ENCODE results near the gene TRIM25.

Gene TRIM25

GRCh38 chr17:56909742-56910508, 3.9 kb downstream of the TRIM25 start:
- H2BK15ac ChIP-seq (ENCODE audit: low read length): no peak overlapping the region
- no peak for DNase-seq (ENCODE audit: low spot score)
- peaks cover 3 to 4% of the 10 kb centered on the region in 2 donors for H3K9me3 ChIP-seq (replicated peaks in 1 of 2; ENCODE audit: control insufficient read depth in 2 of 2, insufficient read depth in 1 of 2, low read depth in 1 of 2, low read length in 2 of 2)
- no peak overlapping the region for H2AK5ac ChIP-seq (ENCODE audit: low read depth, low read length)
- no peaks in the 10 kb centered on the region for H3K79me1 ChIP-seq (ENCODE audit: low read depth, low read length)
- no peak overlapping the region for H3K14ac ChIP-seq (ENCODE audit: low read length)
- no peak overlapping the region for H2BK5ac ChIP-seq (ENCODE audit: low read length)
- H3K4me3 ChIP-seq (ENCODE audit: low read length in 2 of 2): no peak overlapping the region
- H2BK120ac ChIP-seq (ENCODE audit: low read depth, low read length): no peak overlapping the region
- H4K8ac ChIP-seq (ENCODE audit: low read depth, low read length): no peak overlapping the region
- H3K4me1 ChIP-seq (ENCODE audit: control insufficient read depth in 2 of 2, insufficient read depth in 1 of 2, low read depth in 1 of 2, low read length in 2 of 2): peaks cover 5% of the 10 kb centered on the region in 2 donors
- H3K9ac ChIP-seq (ENCODE audit: low read depth, low read length, poor library complexity): no peak overlapping the region
- no peak overlapping the region for H4K91ac ChIP-seq (ENCODE audit: low read depth, low read length, poor library complexity)
- no peak overlapping the region for H2AFZ ChIP-seq (ENCODE audit: low read length)
- no peak overlapping the region for H3K4me2 ChIP-seq (ENCODE audit: insufficient read depth, low read length, poor library complexity, severe bottlenecking)
- no peak overlapping the region for H2BK12ac ChIP-seq (ENCODE audit: low read length)
- H3K18ac ChIP-seq (ENCODE audit: low read length): no peak overlapping the region
- no CpG with 5 or more reads among the region's 6 CpGs for WGBS, 2 donors (ENCODE audit: extremely low coverage in 2 of 2, insufficient read length in 2 of 2, insufficient replicate concordance in 1 of 2)
- peaks cover 0 to 11% (median 0%) of the 10 kb centered on the region in 3 experiments for H3K27me3 ChIP-seq (ENCODE audit: control insufficient read depth in 3 of 3, insufficient read depth in 3 of 3, low read depth in 1 of 3, low read length in 3 of 3)
- no peak overlapping the region for H3K4ac ChIP-seq (ENCODE audit: low read length)
- H3K23ac ChIP-seq (ENCODE audit: low read depth, low read length, poor library complexity): no peak overlapping the region
- H3K36me3 ChIP-seq (replicated peaks in 1 of 2; ENCODE audit: control insufficient read depth in 2 of 2, insufficient read depth in 2 of 2, low read length in 2 of 2): peaks cover 0 to 25% of the 10 kb centered on the region in 2 donors
- no peak overlapping the region for H3K27ac ChIP-seq (replicated peaks; ENCODE audit: low read length)

- no peak overlapping the region for H2AK5ac ChIP-seq (ENCODE audit: low read depth, low read length)
- no peak for DNase-seq (ENCODE audit: low spot score)
Observed at GRCh38 chr17:56908001-56908542, 5.8 kb downstream of the TRIM25 start.

GRCh38 chr17:56903560-56903959, 10.3 kb downstream of the TRIM25 start:
- H3K9ac ChIP-seq (ENCODE audit: low read depth, low read length, poor library complexity): no peak overlapping the region
- no peak overlapping the region for H3K4ac ChIP-seq (ENCODE audit: low read length)
- no peak overlapping the region for H2BK120ac ChIP-seq (ENCODE audit: low read depth, low read length)
- H3K23ac ChIP-seq (ENCODE audit: low read depth, low read length, poor library complexity): no peak overlapping the region
- no peak overlapping the region for H2BK15ac ChIP-seq (ENCODE audit: low read length)
- peaks cover 1 to 11% of the 10 kb centered on the region in 2 donors for H3K4me1 ChIP-seq (ENCODE audit: control insufficient read depth in 2 of 2, insufficient read depth in 1 of 2, low read depth in 1 of 2, low read length in 2 of 2)
- no peak overlapping the region for H4K8ac ChIP-seq (ENCODE audit: low read depth, low read length)
- H2BK12ac ChIP-seq (ENCODE audit: low read length): no peak overlapping the region
- H3K27me3 ChIP-seq (ENCODE audit: control insufficient read depth in 3 of 3, insufficient read depth in 3 of 3, low read depth in 1 of 3, low read length in 3 of 3): no peaks in the 10 kb centered on the region
- no peak overlapping the region for H2BK5ac ChIP-seq (ENCODE audit: low read length)
- peaks cover 0 to 20% of the 10 kb centered on the region in 2 donors for H3K9me3 ChIP-seq (replicated peaks in 1 of 2; ENCODE audit: control insufficient read depth in 2 of 2, insufficient read depth in 1 of 2, low read depth in 1 of 2, low read length in 2 of 2)
- WGBS, 2 donors (ENCODE audit: extremely low coverage in 2 of 2, insufficient read length in 2 of 2, insufficient replicate concordance in 1 of 2): no CpG with 5 or more reads among the region's 5 CpGs
- H3K27ac ChIP-seq (replicated peaks; ENCODE audit: low read length): no peak overlapping the region
- no peak overlapping the region for H2AFZ ChIP-seq (ENCODE audit: low read length)
- peaks cover 6 to 49% of the 10 kb centered on the region in 2 donors for H3K36me3 ChIP-seq (replicated peaks in 1 of 2; ENCODE audit: control insufficient read depth in 2 of 2, insufficient read depth in 2 of 2, low read length in 2 of 2)
- no peak overlapping the region for H3K4me2 ChIP-seq (ENCODE audit: insufficient read depth, low read length, poor library complexity, severe bottlenecking)
- no peak for DNase-seq (ENCODE audit: low spot score)
- no peak overlapping the region for H3K18ac ChIP-seq (ENCODE audit: low read length)
- H3K4me3 ChIP-seq (ENCODE audit: low read length in 2 of 2): no peak overlapping the region
- no peak overlapping the region for H2AK5ac ChIP-seq (ENCODE audit: low read depth, low read length)
- no peak overlapping the region for H4K91ac ChIP-seq (ENCODE audit: low read depth, low read length, poor library complexity)
- no peaks in the 10 kb centered on the region for H3K79me1 ChIP-seq (ENCODE audit: low read depth, low read length)
- H3K14ac ChIP-seq (ENCODE audit: low read length): no peak overlapping the region

More at GRCh38 chr17:56908001-56908542, 5.8 kb downstream of the TRIM25 start:
- H3K9ac ChIP-seq (ENCODE audit: low read depth, low read length, poor library complexity): peak overlapping the region; percentile 56
- no peak overlapping the region for H2BK15ac ChIP-seq (ENCODE audit: low read length)
- no CpG with 5 or more reads among the region's 9 CpGs for WGBS, 2 donors (ENCODE audit: extremely low coverage in 2 of 2, insufficient read length in 2 of 2, insufficient replicate concordance in 1 of 2)
- H4K8ac ChIP-seq (ENCODE audit: low read depth, low read length): no peak overlapping the region
- no peak overlapping the region for H3K4me2 ChIP-seq (ENCODE audit: insufficient read depth, low read length, poor library complexity, severe bottlenecking)
- H3K18ac ChIP-seq (ENCODE audit: low read length): peak overlapping the region; percentile 44
- no peak overlapping the region for H2BK5ac ChIP-seq (ENCODE audit: low read length)
- H3K23ac ChIP-seq (ENCODE audit: low read depth, low read length, poor library complexity): no peak overlapping the region
- no peak overlapping the region for H2BK12ac ChIP-seq (ENCODE audit: low read length)
- H3K79me1 ChIP-seq (ENCODE audit: low read depth, low read length): no peaks in the 10 kb centered on the region
- H3K14ac ChIP-seq (ENCODE audit: low read length): no peak overlapping the region
- H3K27ac ChIP-seq (replicated peaks; ENCODE audit: low read length): no peak overlapping the region
- no peak overlapping the region for H2BK120ac ChIP-seq (ENCODE audit: low read depth, low read length)
- no peak overlapping the region for H3K4ac ChIP-seq (ENCODE audit: low read length)
- H3K36me3 ChIP-seq (replicated peaks in 1 of 2; ENCODE audit: control insufficient read depth in 2 of 2, insufficient read depth in 2 of 2, low read length in 2 of 2): peaks cover 2 to 39% of the 10 kb centered on the region in 2 donors
- H3K27me3 ChIP-seq (ENCODE audit: control insufficient read depth in 3 of 3, insufficient read depth in 3 of 3, low read depth in 1 of 3, low read length in 3 of 3): peaks cover 0 to 3% (median 0%) of the 10 kb centered on the region in 3 experiments
- peaks cover 0 to 13% of the 10 kb centered on the region in 2 donors for H3K9me3 ChIP-seq (replicated peaks in 1 of 2; ENCODE audit: control insufficient read depth in 2 of 2, insufficient read depth in 1 of 2, low read depth in 1 of 2, low read length in 2 of 2)
- no peak overlapping the region for H4K91ac ChIP-seq (ENCODE audit: low read depth, low read length, poor library complexity)
- peaks cover 0 to under 1% of the 10 kb centered on the region in 2 donors for H3K4me1 ChIP-seq (ENCODE audit: control insufficient read depth in 2 of 2, insufficient read depth in 1 of 2, low read depth in 1 of 2, low read length in 2 of 2)
- no peak overlapping the region for H3K4me3 ChIP-seq (ENCODE audit: low read length in 2 of 2)
- H2AFZ ChIP-seq (ENCODE audit: low read length): no peak overlapping the region

- H3K23ac ChIP-seq (ENCODE audit: low read depth, low read length, poor library complexity): no peak overlapping the region
- no peak overlapping the region for H3K4me3 ChIP-seq (ENCODE audit: low read length in 2 of 2)
- H3K9ac ChIP-seq (ENCODE audit: low read depth, low read length, poor library complexity): no peak overlapping the region
- no peaks in the 10 kb centered on the region for H3K79me1 ChIP-seq (ENCODE audit: low read depth, low read length)
- H3K14ac ChIP-seq (ENCODE audit: low read length): no peak overlapping the region
- peaks cover 6 to 39% of the 10 kb centered on the region in 2 donors for H3K36me3 ChIP-seq (replicated peaks in 1 of 2; ENCODE audit: control insufficient read depth in 2 of 2, insufficient read depth in 2 of 2, low read length in 2 of 2)
- WGBS, 2 donors (ENCODE audit: extremely low coverage in 2 of 2, insufficient read length in 2 of 2, insufficient replicate concordance in 1 of 2): no CpG with 5 or more reads among the region's 4 CpGs
- no peak overlapping the region for H2AFZ ChIP-seq (ENCODE audit: low read length)
- no peak overlapping the region for H2AK5ac ChIP-seq (ENCODE audit: low read depth, low read length)
- no peak overlapping the region for H3K4ac ChIP-seq (ENCODE audit: low read length)
- H4K91ac ChIP-seq (ENCODE audit: low read depth, low read length, poor library complexity): no peak overlapping the region
- H3K18ac ChIP-seq (ENCODE audit: low read length): no peak overlapping the region
- peaks cover 1 to 11% of the 10 kb centered on the region in 2 donors for H3K4me1 ChIP-seq (ENCODE audit: control insufficient read depth in 2 of 2, insufficient read depth in 1 of 2, low read depth in 1 of 2, low read length in 2 of 2)
- no peak overlapping the region for H2BK5ac ChIP-seq (ENCODE audit: low read length)
- no peak overlapping the region for H3K27ac ChIP-seq (replicated peaks; ENCODE audit: low read length)
- no peak overlapping the region for H3K4me2 ChIP-seq (ENCODE audit: insufficient read depth, low read length, poor library complexity, severe bottlenecking)
- H2BK15ac ChIP-seq (ENCODE audit: low read length): no peak overlapping the region
- no peaks in the 10 kb centered on the region for H3K27me3 ChIP-seq (ENCODE audit: control insufficient read depth in 3 of 3, insufficient read depth in 3 of 3, low read depth in 1 of 3, low read length in 3 of 3)
- H4K8ac ChIP-seq (ENCODE audit: low read depth, low read length): no peak overlapping the region
- no peak overlapping the region for H2BK12ac ChIP-seq (ENCODE audit: low read length)
- H3K9me3 ChIP-seq (replicated peaks in 1 of 2; ENCODE audit: control insufficient read depth in 2 of 2, insufficient read depth in 1 of 2, low read depth in 1 of 2, low read length in 2 of 2): peaks cover 0 to 19% of the 10 kb centered on the region in 2 donors
- no peak for DNase-seq (ENCODE audit: low spot score)
- H2BK120ac ChIP-seq (ENCODE audit: low read depth, low read length): no peak overlapping the region
Observed at GRCh38 chr17:56902348-56902747, 11.5 kb downstream of the TRIM25 start.
